GM19193 (cell line): ENCODE data around the gene KLF13.

ENCODE experiments used
- POLR2A ChIP-seq: IDR thresholded peaks from 4 replicates; pipeline ENCODE4 v1.6.1; 2011; ENCODE audit not compliant: insufficient read depth, insufficient read length; ENCODE audit errors: extremely low read depth

The KLF13 gene

DNA sequence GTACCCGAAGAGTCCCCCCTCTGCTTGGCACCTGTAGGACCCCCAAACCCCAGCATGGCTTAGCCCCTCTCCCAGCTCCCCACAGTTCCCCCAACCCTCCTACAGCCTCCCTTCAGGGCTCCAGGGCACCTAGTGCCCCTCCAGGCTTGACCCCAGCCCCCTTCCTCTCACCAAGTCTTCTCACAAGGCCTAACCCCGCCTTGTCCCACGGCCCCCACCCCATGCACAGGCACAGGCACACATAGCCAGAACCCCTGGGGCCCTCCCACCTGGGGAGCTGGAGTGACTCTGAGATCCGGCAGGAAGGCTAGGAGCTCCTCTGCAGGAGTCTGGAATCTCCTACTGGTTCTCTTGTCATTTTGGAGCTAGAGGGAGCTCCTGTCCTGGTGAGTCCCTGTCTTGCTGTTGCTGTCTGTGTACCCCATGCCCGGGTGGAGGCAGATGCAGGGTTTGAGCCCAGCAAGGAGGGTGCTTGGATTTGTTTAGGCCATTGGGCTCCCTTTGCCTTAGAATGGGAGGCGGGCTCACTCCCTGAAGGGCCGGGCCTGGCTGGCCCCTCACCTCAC lies 39.6 kb downstream of the KLF13 start:
- no peak for TF ChIP-seq POLR2A

DNA sequence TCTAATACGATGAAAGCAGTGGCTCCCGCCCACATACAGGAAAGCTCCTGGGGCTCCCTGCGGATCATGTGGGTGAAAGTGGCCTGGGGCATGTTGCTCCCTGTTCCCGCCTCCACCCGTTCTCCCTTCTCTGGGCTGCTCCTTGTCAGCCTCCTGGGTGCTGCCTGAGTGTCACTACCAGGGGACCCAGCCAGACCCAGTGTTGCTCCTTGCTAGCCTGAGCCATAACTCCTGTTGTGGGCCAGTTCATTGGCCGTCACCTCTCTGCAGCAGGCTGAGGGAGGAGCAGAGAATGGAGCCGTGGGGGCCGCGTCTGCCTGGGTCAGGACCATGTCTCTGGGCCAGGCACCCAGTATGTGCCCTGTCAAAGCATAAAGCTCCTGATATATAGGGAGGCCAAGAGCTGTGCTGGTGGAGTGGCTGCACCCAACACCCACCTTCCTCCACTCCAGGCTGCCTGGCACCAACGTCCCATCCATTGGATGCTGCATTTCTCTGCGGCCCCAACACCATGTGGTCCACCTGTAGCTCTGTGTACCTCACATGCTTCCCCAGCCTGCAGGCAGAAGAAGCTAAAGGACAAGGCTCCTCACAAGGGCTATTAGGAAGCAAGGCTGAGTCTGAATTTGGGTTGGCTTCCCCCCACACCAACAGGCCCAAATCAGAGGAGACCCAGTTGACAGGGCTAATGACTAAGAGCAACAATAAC lies 40.5 kb downstream of the KLF13 start:
- no peak for TF ChIP-seq POLR2A

DNA sequence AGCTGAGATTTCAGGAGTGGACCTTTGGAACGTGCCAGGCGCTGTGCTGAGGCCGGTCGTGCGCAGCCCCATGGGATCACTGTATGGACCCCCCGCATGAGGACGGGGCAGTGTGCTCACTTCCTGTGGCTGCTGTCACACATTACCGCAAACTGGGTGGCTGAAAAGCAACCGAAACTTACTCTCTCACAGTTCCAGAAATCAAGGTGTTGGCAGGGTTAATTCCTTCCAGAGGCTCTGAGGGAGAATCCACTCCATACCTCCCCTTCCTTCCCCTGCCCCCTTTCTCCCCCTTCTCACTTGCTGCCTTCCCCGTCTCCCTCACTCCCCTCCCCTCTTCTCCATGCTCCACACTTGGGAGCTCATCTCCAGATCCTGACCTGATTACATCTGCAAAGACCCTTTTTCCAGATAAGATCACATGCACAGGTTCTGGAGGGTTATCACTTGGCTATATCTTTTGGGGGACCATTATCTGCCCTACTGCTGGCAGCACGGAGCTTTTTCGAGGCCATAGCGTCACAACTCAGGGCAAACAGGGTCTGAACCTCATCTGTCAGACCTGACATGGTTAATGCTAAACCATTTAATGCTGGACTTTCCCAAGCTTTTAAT lies 41.2 kb downstream of the KLF13 start:
- no peak for TF ChIP-seq POLR2A

DNA sequence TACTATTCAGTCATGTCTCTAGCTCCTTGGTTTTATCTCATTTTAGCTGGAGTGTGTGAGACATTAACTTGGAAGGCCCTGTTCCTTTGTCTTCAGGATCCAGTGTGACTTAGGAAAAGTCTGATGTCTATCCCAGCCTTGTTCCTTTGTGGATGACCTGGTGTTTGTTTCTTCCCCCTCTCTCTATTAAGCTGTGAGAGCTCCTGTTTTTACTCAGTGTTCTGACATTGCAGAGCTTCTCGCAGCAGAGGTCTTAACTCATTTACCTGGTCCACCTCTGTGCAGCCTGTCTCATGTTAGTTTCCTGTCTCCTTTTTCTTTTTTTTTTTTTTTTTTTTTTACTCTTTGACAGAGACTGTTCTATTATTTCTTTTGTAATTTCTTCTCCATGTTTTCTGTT lies 43.1 kb downstream of the KLF13 start:
- no peak for TF ChIP-seq POLR2A

DNA sequence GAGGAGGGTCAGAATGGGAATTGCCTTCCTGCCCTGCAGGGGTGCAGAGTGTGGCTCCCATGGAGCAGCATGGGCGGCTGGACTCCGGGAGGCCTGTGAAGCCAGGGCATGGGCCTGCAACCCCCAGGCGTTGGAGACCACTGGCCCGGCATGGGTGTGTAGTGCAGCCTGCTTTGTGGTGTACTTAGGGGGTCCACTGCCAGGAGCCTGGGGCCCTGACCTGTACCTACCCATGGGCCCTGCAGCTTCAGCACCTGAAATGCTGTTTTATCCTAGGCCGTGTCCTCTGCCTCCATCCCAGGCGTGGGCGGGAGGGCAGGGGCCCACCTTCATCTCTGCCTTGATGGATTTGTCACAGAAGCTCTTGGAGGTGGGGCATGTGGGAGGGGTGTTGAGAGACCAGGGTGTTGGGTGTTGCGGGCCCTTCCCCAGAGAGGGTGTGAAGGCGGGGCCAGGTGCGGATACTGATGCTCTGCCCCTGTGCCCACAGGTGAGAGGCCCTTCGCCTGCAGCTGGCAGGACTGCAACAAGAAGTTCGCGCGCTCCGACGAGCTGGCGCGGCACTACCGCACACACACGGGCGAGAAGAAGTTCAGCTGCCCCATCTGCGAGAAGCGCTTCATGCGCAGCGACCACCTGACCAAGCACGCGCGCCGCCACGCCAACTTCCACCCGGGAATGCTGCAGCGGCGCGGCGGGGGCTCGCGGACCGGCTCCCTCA lies 45.0 kb downstream of the KLF13 start:
- TF ChIP-seq POLR2A = no peak

DNA sequence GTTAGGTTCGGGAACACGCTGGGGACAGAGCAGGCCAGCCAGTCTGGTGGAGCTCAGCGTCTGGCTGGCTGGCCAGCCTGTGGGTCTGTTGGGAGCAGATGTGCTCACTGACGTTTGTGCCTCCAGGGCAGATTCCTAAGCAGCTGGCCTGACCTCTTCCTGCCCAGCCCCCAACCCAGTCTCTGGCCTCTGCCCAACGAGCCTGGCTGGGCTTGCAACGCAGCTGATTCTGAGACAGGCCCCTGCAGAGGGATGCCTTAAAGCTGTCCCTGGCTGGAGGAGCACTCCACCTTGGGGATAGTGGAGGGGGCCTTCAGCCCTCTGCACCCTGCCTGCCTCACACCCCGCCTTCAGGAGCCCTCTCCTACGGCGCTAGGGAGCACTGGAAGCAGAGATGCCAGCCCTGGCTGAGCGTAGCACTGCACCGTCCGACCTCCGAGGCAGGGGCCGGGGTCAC lies 46.0 kb downstream of the KLF13 start:
- TF ChIP-seq POLR2A = no peak

DNA sequence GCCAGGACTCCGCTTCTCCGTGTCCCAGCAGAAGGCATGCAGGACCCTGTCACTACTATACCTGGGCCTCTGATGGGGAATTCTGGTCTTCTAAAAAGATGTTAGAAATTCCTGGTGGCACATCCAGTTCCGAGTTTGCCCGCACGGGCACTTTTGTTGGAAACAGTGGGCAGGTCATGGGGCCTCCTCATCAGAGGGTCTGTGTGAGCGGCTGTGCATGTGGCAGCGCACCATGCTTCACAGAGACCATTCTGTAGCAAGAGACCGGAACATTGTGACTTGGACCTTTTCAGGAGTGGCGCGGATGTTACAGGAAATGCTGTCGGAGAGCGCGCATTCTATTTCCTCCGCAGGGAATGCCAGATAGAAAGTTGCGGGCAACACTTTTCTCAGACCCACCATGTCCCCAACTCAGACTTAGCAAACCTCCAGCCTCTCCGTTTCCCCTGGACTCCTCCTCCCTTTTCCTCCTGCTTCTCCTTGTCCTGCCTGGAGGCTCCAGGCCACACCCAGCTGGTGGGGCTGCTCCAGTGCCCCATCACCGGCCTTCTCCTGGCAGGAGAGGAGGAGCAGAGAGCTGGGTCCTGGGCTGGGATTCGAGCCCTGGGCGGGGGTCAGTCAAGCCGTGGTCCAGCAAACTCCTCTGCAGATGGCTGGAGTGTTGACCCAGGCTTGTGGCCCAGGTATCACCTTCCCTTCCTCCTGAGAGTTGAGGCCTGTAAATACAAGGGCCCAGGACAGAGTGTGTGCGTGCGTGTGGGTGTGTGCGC lies 46.6 kb downstream of the KLF13 start:
- no peak for TF ChIP-seq POLR2A

DNA sequence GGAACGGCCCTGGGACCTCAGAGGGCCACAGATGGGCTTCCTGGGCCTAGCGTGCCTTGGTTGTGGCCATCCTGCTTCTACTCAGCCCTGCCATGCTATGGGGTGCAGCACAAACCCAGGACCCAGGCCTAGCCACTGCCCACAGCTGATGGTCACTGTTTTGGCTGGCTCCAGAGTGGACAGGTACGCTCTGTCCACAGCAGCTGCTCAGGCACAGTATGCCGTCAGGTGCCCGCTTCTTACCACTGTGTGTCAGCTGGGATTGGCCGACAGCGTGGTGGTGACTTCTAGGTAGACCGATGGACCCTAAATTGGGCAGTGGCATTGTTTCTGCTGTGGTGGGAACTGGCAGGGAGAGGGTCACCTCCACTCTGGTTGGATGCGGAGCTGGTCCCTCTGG lies 47.3 kb downstream of the KLF13 start:
- TF ChIP-seq POLR2A = no peak

DNA sequence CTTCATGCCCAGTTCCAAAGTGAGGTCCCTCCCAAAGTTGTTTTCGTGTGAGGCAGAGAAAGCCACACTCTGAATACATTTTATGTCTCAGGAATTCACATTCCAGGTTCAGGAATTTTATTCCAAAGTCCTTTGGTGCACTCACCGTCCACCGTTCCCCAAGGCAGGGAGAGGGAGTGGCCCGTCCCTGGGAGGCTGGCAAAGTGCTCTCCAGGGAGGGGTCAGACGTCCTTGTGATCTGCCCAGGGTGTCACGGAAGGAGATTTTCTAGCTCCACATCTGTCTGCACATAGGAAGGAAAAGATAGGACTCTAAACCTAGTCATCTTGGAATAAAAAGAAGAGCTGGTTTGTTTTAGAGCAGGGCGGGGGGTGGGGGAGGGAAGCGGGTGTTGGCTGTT lies 47.9 kb downstream of the KLF13 start:
- TF ChIP-seq POLR2A = no peak

DNA sequence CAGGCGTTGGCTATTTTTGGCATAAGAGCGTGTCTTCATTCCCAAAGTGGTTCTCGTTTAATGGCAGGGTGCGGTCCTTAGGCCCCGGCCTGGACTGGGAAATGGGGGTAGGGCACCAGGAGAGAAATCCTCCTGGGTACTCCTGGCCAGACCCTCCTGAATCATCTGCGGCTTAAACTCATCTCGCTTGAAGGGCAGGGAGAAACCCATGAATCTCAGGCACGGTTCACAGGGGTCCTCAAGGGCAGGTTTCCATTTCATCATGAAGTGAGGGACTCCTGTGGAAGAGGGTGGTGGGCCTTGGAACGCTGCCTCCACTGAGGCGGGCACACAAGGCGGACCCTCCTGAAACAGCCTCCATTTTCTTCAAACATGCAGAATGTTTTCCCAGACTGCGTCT lies 48.4 kb downstream of the KLF13 start:
- TF ChIP-seq POLR2A = no peak

DNA sequence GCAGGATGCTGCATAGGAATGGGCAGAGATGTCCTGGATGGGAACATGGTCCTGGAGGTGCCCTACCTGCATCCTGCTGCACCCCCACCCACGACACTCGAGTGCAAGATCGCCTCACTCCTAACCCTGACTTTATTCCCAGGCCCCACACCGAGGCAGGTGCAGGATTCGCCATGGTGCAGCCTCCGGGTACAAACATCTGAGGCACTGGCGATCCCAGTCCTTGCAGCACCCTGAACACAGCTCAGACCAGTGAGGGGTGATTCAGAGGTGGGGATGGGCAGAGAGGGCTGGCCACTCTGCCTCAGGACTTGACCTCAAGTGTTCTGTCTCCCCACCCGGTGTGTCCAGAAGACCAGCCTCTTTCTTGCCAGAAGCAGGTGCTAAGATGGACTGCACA lies 49.1 kb downstream of the KLF13 start:
- no peak for TF ChIP-seq POLR2A

DNA sequence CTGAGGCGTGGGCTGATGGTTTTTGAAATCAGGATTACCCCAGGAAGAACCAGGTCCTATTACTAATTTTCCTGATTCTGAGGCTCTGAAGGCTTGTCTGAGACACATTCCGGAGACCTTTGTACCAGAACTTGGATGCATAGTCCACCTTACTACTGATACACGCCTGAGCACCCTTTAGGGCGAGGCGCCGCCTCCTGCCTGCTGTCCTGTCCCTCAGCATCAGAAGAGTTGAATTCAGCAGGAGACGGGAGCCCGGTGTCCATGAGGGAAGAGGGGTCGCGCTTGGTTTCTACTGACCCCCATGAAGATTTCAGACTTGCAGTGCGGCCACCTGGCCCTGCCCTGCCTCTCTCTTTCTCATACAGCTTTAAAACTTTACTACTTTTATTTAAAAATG lies 49.9 kb downstream of the KLF13 start:
- no peak for TF ChIP-seq POLR2A

DNA sequence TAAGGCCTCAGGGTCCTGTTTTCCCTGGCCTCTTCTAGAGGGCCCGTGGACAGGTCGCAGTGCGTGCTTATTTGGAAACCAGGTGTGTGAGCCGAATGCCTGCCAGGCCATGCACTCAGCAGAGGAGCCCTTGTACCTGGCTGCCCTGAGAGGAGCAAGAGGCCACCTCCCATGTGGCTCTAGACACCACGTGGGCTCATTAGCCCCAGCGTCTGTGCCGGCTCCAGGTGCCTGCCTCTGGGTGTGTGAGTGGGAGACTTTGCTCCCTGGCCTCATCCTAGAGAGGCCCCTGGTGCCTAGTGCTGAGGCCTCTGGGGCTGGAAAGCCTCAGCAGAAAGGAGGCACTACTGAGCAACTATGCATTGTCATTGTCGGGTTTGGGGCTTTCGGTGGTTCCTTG lies 50.4 kb downstream of the KLF13 start:
- TF ChIP-seq POLR2A = no peak

DNA sequence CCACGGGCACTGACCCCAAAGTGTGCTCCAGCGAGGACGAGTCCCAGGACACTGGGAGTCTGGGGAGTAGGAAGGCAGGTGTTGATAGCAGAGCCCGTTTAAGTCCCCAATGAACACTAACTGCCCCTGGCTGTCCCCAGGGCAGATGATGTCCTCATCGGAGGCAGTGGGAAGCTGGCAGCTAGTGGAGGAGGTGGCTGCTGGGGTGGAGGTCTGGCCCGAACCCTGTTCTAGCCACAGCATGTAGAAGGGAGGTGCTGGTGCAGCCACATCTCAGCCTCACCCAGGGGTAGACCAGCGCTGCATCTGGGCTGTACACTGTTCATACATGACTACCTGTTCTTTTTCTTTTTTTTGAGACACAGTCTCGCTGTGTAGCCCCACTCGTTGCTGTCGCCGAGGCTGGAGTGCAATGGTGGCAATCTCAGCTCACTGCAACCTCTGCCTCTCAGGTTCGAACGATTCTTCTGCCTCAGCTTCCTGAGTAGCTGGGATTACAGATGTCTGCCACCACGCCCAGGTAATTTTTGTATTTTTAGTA lies 51.8 kb downstream of the KLF13 start:
- no peak for TF ChIP-seq POLR2A

DNA sequence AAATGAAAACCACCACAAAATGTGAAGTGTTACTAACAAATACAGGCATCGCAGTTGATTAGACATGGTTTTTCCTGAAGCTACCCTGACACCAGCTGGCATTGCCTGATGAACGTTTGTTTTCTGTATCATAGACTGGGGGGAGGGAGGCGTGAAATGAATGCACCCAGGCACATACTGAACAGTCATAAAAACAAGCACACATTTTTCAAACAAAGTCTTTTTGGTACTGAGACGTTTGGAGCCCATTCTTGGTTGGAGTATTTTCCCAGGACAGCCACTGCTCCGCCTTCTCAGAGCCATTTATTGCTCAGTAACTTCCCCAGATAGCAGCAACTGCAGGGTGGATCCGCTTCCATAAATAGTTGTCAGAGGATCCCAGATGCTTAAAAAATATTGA lies 52.4 kb downstream of the KLF13 start:
- TF ChIP-seq POLR2A = no peak
